HepG2 (cell line): Measurements from ENCODE around the gene SLC35F3. TPM values are rescaled to one million over a fixed set of nuclear protein-coding genes. Genes with fewer than 3 reads are reported as not detected.

Experiments
- ATAC-seq: fragments of 200-7000 bp; cut with Tn5 transposase; 3 replicates; pipeline ENCODE4 v1.9.1; 2020; ENCODE audit warnings: mild to moderate bottlenecking, moderate library complexity
- BruUV-seq: library from RNA; stranded (reverse); fragments of 400-500 nt; replicated peaks from 2 replicates; lab custom pipeline; 2021; lab: Mats Ljungman, UMichigan
- CTCF ChIA-PET: fragments of 300-600 bp; formaldehyde crosslinking; extraction: SDS; loops from one replicate; lab custom pipeline; 2021; ENCODE audit warnings: low total read pairs, inconsistent platforms, low intra/inter-chr PET ratio; lab: Yijun Ruan, JAX
- POLR2A ChIA-PET: fragments of 350-600 bp; sonication (Branson Sonifier 250); formaldehyde crosslinking; loops from one replicate; lab custom pipeline; 2020; ENCODE audit warnings: antibody characterized with exemption, inconsistent platforms; lab: Yijun Ruan, JAX
- DNase-seq: peaks from one replicate; pipeline ENCODE4 v3.0.0-alpha.2; 2015; ENCODE audit warnings: low spot score
- FAIRE-seq: peaks from 3 replicates; lab custom pipeline; 2011; peaks lifted over from hg19 to GRCh38; lab: Jason Lieb, UNC
- H2AFZ ChIP-seq: one replicate; pipeline ENCODE4 v1.6.1; 2011; ENCODE audit warnings: low read length, inconsistent platforms
- H3K27ac ChIP-seq: fragments of 300-600 bp; 3 replicates; pipeline ENCODE4 v1.8.0; 2011; ENCODE audit warnings: mixed run types, mild to moderate bottlenecking, mixed read lengths, low read length, inconsistent platforms; ENCODE audit not compliant: insufficient read depth; ENCODE audit errors: extremely low read length
- H3K27me3 ChIP-seq, 2 experiments: fragments of 200-600 bp in 1 of 2; 2 replicates in 1 of 2; 3 replicates in 1 of 2; pipeline versions ENCODE4 v1.6.0 to v1.8.0; 2011; ENCODE audit warnings: low read length in 2 of 2, mild to moderate bottlenecking in 2 of 2, moderate library complexity in 2 of 2, inconsistent platforms in 1 of 2; ENCODE audit not compliant: insufficient read depth in 2 of 2, control insufficient read depth in 1 of 2
- H3K36me3 ChIP-seq, 2 experiments: fragments of 200-600 bp in 1 of 2; replicated peaks in 1 of 2; 2 replicates in 1 of 2; 3 replicates in 1 of 2; pipeline versions ENCODE4 v1.5.1 to v1.8.0; 2011; ENCODE audit warnings: low read length in 2 of 2, inconsistent platforms in 1 of 2; ENCODE audit not compliant: insufficient read depth in 2 of 2, control insufficient read depth in 1 of 2
- H3K4me1 ChIP-seq: 2 replicates; pipeline ENCODE4 v1.5.1; 2012; ENCODE audit warnings: low read length, inconsistent platforms; ENCODE audit not compliant: insufficient read depth
- H3K4me2 ChIP-seq: 2 replicates; pipeline ENCODE4 v1.6.0; 2011; ENCODE audit warnings: low read depth, low read length, inconsistent platforms
- H3K4me3 ChIP-seq, 3 experiments: fragments of 200-600 bp in 1 of 3; sonication (generic), shearing (Covaris generic) in 1 of 3; replicated peaks in 1 of 3; 2 replicates each; pipeline ENCODE4 v1.5.1; 2011 to 2016; ENCODE audit warnings: low read length in 3 of 3, inconsistent platforms in 2 of 3, low read depth in 2 of 3, mild to moderate bottlenecking in 2 of 3, control low read depth in 1 of 3, mixed read lengths in 1 of 3; ENCODE audit not compliant: insufficient read depth in 1 of 3
- H3K79me2 ChIP-seq: one replicate; pipeline ENCODE4 v1.6.1; 2011; ENCODE audit warnings: low read length, inconsistent platforms; ENCODE audit not compliant: insufficient read depth
- H3K9ac ChIP-seq: 2 replicates; pipeline ENCODE4 v1.6.0; 2011; ENCODE audit warnings: mild to moderate bottlenecking, low read depth, low read length, inconsistent platforms; ENCODE audit not compliant: insufficient read depth
- H3K9me3 ChIP-seq: 2 replicates; pipeline ENCODE4 v1.5.1; 2012; ENCODE audit warnings: mild to moderate bottlenecking, low read length
- H4K20me1 ChIP-seq: 2 replicates; pipeline ENCODE4 v1.6.0; 2011; ENCODE audit warnings: inconsistent platforms, mild to moderate bottlenecking, low read length, moderate library complexity; ENCODE audit not compliant: insufficient read depth
- CEBPG ChIP-seq: IDR thresholded peaks from 2 replicates; pipeline ENCODE4 v1.6.1; 2016
- GATA4 ChIP-seq: sonication (generic); IDR thresholded peaks from 2 replicates; pipeline ENCODE4 v1.6.1; 2016; ENCODE audit warnings: antibody characterized with exemption, low read depth, borderline replicate concordance
- GPN1 ChIP-seq: sonication (generic); formaldehyde crosslinking; IDR thresholded peaks from 2 replicates; pipeline ENCODE4 v1.5.1; 2020; ENCODE audit warnings: missing genetic modification reagents, borderline replicate concordance
- HNRNPUL1 ChIP-seq: fragments of 200-400 bp; formaldehyde crosslinking; IDR thresholded peaks from 2 replicates; pipeline ENCODE4 v1.6.1; 2017; ENCODE audit warnings: low read depth, mild to moderate bottlenecking, low read length, moderate library complexity
- HOXA7 ChIP-seq: sonication (generic); formaldehyde crosslinking; IDR thresholded peaks from 2 replicates; pipeline ENCODE4 v1.8.1; 2022; ENCODE audit warnings: mild to moderate bottlenecking, missing genetic modification reagents, moderate library complexity
- PAWR ChIP-seq: sonication (generic); formaldehyde crosslinking; IDR thresholded peaks from 2 replicates; pipeline ENCODE4 v1.4.0; 2020; ENCODE audit warnings: missing genetic modification reagents, mild to moderate bottlenecking, borderline replicate concordance
- RFX1 ChIP-seq: fragments of 450-650 bp; IDR thresholded peaks from 2 replicates; pipeline ENCODE4 v1.6.1; 2017
- RORA ChIP-seq: sonication (generic); formaldehyde crosslinking; IDR thresholded peaks from 2 replicates; pipeline ENCODE4 v1.5.0; 2020; ENCODE audit warnings: mild to moderate bottlenecking, missing genetic modification reagents, moderate library complexity
- SP140L ChIP-seq: sonication (generic); formaldehyde crosslinking; IDR thresholded peaks from 2 replicates; pipeline ENCODE4 v1.4.0; 2020; ENCODE audit warnings: missing genetic modification reagents, borderline replicate concordance
- XBP1 ChIP-seq: sonication (generic); formaldehyde crosslinking; IDR thresholded peaks from 2 replicates; pipeline ENCODE4 v1.5.0; 2020; ENCODE audit warnings: missing genetic modification reagents
- ZNF296 ChIP-seq: sonication (generic); formaldehyde crosslinking; conservative IDR thresholded peaks from 2 replicates; pipeline ENCODE4 v1.5.0; 2020; ENCODE audit warnings: mild to moderate bottlenecking, missing genetic modification reagents
- ZNF317 ChIP-seq: sonication (generic); formaldehyde crosslinking; IDR thresholded peaks from 2 replicates; pipeline ENCODE4 v1.5.0; 2020; ENCODE audit warnings: mild to moderate bottlenecking, missing genetic modification reagents
- ZNF670 ChIP-seq: sonication (generic); formaldehyde crosslinking; IDR thresholded peaks from 2 replicates; pipeline ENCODE4 v1.8.0; 2022; ENCODE audit warnings: mild to moderate bottlenecking, missing genetic modification reagents, borderline replicate concordance
- ZNF672 ChIP-seq: sonication (generic); formaldehyde crosslinking; IDR thresholded peaks from 2 replicates; pipeline ENCODE4 v1.8.1; 2022; ENCODE audit warnings: missing genetic modification reagents
- ZNF7 ChIP-seq: IDR thresholded peaks from 2 replicates; pipeline ENCODE4 v1.6.1; 2016; ENCODE audit warnings: missing biosample characterization, missing genetic modification reagents
- WGBS: methylation state at CpG from one replicate; pipeline ENCODE4 v1.1.6; 2017; ENCODE audit warnings: low lambda C conversion rate; 5-methylcytosine and 5-hydroxymethylcytosine counted together
- in situ Hi-C: cut with HindIII; loops from 2 replicates; pipeline ENCODE4 v1.10.0; 2017; ENCODE audit warnings: low pct_unique_long_range_greater_than_20kb; ENCODE audit not compliant: extremely low pct_ligation_motif_present
- intact Hi-C: fragments of 100-400 bp; cut with micrococcal nuclease; formaldehyde crosslinking; loops from one replicate; pipeline ENCODE4 v1.10.0; 2022; ENCODE audit not compliant: unreplicated experiment
- polyA plus RNA-seq, 8 experiments: library from polyadenylated mRNA; depleted of rRNA in 3 of 8; stranded (reverse) in 7 of 8; unstranded in 1 of 8; fragments of >200 nt; fragmentation: Illumina TruSeq in 4 of 8; extraction: Trizol in 4 of 8; gene quantifications; 2 replicates each; pipeline versions ENCODE4 v1.2.1 to v1.2.3, GENCODE V29; 2011 to 2016; ENCODE audit warnings: low read depth in 4 of 8, missing spikeins in 1 of 8, mixed read lengths in 1 of 8; ENCODE audit not compliant: insufficient read depth in 1 of 8
- total RNA-seq, 5 experiments: library from RNA; depleted of rRNA; stranded (reverse); fragments of >200 nt; fragmentation: Illumina TruSeq; extraction: Trizol; gene quantifications; 2 replicates each; pipeline ENCODE4 v1.2.3, GENCODE V29; 2016; ENCODE audit warnings: low read depth in 1 of 5
- TF ChIP-seq, protein P1 (sequence below): IDR thresholded peaks from 2 replicates; pipeline ENCODE4 v1.6.1; 2016
- TF ChIP-seq, protein P2 (sequence below): IDR thresholded peaks from 2 replicates; pipeline ENCODE4 v1.6.1; 2016; ENCODE audit warnings: missing compliant biosample characterization, missing genetic modification reagents, borderline replicate concordance
- TF ChIP-seq, protein P3 (sequence below): sonication (generic); formaldehyde crosslinking; IDR thresholded peaks from 2 replicates; pipeline ENCODE4 v1.5.0; 2020; ENCODE audit warnings: missing genetic modification reagents, mild to moderate bottlenecking, borderline replicate concordance
- TF ChIP-seq, protein P4 (sequence below): sonication (generic); formaldehyde crosslinking; IDR thresholded peaks from 2 replicates; pipeline ENCODE4 v1.4.0; 2020; ENCODE audit warnings: missing genetic modification reagents

The SLC35F3 gene
- total and polyA plus RNA-seq, 2 of the 13 experiments (the other 11 are each of a cell fraction or from before 2014, with no cell fraction given), result not detected

DNA sequence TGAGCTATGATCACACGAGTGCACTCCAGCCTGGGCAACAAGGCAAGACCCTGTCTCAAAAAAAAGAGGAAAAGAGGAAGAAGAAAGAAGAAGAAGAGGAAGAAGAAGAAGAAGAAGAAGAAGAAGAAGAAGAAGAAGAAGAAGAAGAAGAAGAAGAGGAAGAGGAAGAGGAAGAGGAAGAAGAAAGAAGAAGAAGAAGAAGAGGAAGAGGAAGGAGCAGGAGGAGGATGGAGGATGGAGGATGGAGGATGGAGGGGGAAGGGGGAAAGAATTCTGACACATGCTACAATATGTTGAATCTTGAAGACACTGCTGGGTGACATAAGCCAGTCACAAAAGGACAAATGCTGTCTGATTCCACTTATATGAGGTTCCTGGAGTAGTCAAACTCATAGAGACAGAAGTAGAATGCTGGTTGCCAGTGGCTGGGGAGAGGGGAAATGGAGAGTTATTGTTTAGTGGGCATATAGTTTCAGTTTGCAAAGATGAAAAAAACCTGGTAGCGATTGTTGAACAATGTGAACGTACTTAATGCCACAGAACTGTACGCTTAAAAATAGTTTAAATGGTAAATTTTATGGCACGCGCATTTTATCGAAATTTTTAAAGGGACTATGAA, 421.5 kb downstream of the SLC35F3 start:
- no peak overlapping the region for H3K27ac ChIP-seq
- ChIA-PET CTCF (interaction anchor here (1.4 kb wide), 1 partner anchor 17 kb away, joined by 3 read pairs; no protein-coding TSS in a partner anchor), POLR2A (interaction anchor here (3.0 kb wide), 1 partner anchor 48 kb away, joined by 37 read pairs; the partner anchor contains the start of gene COA6)
- TF ChIP-seq GATA4, result no peak
- TF ChIP-seq, protein P1, sequence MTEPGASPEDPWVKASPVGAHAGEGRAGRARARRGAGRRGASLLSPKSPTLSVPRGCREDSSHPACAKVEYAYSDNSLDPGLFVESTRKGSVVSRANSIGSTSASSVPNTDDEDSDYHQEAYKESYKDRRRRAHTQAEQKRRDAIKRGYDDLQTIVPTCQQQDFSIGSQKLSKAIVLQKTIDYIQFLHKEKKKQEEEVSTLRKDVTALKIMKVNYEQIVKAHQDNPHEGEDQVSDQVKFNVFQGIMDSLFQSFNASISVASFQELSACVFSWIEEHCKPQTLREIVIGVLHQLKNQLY (CRISPR knock-in tag), result no peak
- no peak for TF ChIP-seq RFX1
- TF ChIP-seq ZNF670, result no peak
- TF ChIP-seq ZNF317 (CRISPR knock-in tag), result no peak
- TF ChIP-seq ZNF296, result no peak
- no peak for TF ChIP-seq HNRNPUL1
- TF ChIP-seq RORA (CRISPR knock-in tag), result no peak
- TF ChIP-seq GPN1, result no peak
- no peak for TF ChIP-seq ZNF7 (CRISPR knock-in tag)
- TF ChIP-seq, protein P2, sequence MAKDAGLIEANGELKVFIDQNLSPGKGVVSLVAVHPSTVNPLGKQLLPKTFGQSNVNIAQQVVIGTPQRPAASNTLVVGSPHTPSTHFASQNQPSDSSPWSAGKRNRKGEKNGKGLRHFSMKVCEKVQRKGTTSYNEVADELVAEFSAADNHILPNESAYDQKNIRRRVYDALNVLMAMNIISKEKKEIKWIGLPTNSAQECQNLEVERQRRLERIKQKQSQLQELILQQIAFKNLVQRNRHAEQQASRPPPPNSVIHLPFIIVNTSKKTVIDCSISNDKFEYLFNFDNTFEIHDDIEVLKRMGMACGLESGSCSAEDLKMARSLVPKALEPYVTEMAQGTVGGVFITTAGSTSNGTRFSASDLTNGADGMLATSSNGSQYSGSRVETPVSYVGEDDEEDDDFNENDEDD (CRISPR knock-in tag), result no peak
- no peak for TF ChIP-seq SP140L (CRISPR knock-in tag)
- TF ChIP-seq HOXA7 (CRISPR knock-in tag), result no peak
- TF ChIP-seq, protein P3, sequence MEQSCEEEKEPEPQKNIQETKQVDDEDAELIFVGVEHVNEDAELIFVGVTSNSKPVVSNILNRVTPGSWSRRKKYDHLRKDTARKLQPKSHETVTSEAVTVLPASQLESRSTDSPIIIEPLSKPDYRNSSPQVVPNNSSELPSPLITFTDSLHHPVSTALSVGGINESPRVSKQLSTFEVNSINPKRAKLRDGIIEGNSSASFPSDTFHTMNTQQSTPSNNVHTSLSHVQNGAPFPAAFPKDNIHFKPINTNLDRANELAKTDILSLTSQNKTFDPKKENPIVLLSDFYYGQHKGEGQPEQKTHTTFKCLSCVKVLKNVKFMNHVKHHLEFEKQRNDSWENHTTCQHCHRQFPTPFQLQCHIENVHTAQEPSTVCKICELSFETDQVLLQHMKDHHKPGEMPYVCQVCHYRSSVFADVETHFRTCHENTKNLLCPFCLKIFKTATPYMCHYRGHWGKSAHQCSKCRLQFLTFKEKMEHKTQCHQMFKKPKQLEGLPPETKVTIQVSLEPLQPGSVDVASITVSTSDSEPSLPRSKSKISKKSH (CRISPR knock-in tag), result no peak
- no peak for TF ChIP-seq XBP1
- TF ChIP-seq, protein P4, sequence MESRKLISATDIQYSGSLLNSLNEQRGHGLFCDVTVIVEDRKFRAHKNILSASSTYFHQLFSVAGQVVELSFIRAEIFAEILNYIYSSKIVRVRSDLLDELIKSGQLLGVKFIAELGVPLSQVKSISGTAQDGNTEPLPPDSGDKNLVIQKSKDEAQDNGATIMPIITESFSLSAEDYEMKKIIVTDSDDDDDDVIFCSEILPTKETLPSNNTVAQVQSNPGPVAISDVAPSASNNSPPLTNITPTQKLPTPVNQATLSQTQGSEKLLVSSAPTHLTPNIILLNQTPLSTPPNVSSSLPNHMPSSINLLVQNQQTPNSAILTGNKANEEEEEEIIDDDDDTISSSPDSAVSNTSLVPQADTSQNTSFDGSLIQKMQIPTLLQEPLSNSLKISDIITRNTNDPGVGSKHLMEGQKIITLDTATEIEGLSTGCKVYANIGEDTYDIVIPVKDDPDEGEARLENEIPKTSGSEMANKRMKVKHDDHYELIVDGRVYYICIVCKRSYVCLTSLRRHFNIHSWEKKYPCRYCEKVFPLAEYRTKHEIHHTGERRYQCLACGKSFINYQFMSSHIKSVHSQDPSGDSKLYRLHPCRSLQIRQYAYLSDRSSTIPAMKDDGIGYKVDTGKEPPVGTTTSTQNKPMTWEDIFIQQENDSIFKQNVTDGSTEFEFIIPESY, result no peak
- no peak for TF ChIP-seq PAWR (CRISPR knock-in tag)
- no peak for TF ChIP-seq CEBPG (CRISPR knock-in tag)
- TF ChIP-seq ZNF672 (CRISPR knock-in tag), result no peak

More for the DNA sequence above, 421.5 kb downstream of the SLC35F3 start:
- Histone ChIP-seq H3K4me2 (no peak overlapping the region), H3K27me3 (no peaks in the 10 kb centered on the region; a peak in 1 of 5 replicates), H3K9ac (no peak overlapping the region), H4K20me1 (no peaks in the 10 kb centered on the region), H2AFZ (no peak overlapping the region), H3K79me2 (no peaks in the 10 kb centered on the region), H3K36me3 (no peaks in the 10 kb centered on the region), H3K9me3 (no peaks in the 10 kb centered on the region), H3K4me1 (peaks cover 56% of the 10 kb centered on the region), H3K4me3 (no peak overlapping the region)
- no peak for ATAC-seq
- DNase-seq, result no peak
- FAIRE-seq, result no peak
- 89% methylated on average over 7 of the region's 7 CpGs for WGBS
- intact Hi-C loops (no loop called here), in situ Hi-C loops (no loop called here)
- BruUV-seq, result no TSS peak
